HTERT RPE-1 (cell line): ENCODE results near the gene MICAL3.

Experiments used
- in situ Hi-C: fragments of 300-500 bp; cut with MboI; formaldehyde crosslinking; loops from 4 replicates; pipeline ENCODE4 v1.14.3; 2020; ENCODE audit warnings: low sequenced_read_pairs

The MICAL3 gene

DNA sequence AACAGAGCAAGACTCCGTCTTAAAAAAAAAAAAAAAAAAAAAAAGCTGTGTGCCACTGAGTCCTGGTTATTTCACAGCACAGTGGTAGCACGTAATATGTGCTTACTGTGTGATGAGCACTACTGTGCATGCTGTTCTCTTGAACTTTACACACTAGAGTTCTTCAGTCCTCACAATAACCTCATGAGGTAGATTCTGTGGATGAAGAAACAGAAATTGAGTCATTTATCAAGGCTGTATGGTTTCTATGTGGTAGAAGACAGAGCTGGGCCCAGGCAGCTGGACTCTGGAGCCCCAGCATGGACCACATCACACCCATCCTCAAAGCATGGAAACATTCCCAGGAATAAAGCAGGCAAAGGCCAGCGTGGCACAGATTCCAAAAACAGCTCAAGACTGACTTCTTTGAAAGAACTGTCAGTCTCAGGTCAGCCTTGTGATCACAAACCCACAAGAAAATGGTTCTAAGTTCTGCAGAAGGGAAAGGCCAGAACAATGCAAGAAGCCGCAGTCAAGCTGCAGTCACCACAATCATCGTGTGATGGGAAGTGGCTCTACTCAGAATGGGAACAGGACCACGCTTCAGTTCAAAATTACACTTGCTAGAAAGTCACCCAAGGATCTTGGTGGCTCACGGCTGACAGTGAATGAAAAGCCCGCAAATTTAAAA is 49.5 kb downstream of the MICAL3 start:
- in situ Hi-C loops, result no loop called here

DNA sequence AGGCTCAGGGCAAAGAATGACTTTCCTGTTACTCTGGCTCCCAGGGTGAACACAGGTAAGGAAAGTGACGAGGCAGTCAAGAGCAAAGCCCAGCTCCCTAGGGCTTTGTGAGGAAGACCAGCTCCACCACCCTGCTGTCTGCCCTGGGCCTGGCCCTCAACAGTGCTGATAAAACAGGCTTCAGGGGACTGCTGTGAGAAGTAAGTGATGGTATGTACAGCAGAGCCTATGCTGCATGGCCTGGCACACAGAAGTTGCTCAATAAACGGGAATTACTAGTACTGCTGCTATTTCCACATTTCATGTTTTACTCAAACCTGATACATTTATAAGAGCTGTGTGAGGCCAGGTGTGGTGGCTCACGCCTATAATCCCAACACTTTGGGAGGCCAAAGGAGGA is 50.3 kb downstream of the MICAL3 start:
- in situ Hi-C loops, result no loop called here

DNA sequence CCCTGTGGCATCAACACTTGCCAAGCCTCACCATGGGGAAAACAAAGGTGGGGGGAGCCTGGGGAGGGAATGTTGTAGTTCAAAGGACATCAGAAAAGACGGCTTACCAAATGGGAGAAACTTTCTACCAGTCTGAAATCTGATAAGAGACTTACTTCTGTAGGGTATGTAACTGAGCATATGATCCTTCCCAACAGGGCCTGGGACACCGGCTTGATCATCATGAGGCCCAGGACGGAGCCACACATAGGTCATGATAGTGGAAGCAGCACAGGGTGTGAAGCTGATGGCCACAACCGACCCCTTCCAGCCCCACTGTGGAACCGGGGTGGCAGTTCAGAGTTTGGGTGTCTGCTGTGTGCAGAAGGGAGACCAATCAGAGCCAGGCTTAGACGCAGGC is 51.1 kb downstream of the MICAL3 start:
- in situ Hi-C loops, result no loop called here

DNA sequence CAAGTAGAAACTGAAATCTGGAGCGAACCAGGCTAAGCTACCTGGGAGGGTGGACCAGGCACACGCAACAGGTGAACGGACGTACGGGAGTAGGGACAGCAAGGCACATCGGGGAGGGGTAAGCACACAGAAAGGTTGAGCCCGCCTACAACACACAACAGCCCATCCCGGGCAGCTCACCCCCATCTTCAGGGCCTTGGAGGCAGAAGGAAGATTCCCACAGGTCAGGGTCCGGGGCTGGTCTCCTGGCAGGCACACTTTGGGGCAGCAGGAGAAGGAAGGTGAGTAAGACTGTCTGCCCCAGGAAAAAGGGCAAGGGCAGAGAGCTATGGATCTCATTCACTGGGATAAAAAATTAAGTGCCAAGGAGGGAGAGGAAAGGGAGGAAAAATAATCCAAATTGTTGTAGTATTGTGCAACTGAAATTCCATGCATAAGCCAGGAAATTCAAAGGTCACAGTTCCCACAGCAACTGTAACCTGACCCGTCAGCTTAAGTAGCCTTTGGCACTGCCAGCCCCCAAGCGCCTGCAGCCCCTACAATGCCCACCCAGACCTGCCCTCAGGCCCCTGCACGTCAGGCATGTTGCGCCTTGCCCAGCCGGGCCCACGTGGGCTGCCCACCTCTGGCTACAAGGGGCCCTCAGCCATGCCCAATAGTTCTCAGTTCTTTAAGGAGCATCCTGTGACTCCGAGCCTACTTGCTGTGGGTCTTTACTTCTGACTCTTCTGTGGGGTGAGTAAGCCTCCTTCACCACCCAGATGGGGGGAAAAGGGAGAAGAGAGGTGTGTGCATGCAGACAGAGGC is 51.8 kb downstream of the MICAL3 start:
- in situ Hi-C loops, result no loop called here

DNA sequence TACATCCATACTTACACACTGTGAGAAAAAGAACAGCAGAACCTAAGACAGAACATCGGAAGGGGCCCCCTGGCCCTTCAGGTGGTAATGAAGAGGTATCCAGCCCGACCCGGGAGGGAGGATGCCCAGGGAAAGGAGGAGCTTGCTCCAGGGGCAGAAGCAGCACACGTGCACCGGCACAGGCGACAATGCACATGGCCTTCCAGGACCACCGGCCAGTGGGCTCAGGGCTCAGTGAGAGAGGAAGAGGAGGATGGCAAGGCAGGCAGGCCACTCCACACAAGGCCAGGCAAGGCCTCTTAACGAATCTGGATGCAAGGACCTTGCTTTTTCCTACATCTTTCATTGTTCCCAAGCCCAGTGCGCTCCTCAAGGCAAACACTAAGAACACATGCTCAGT is 52.6 kb downstream of the MICAL3 start:
- in situ Hi-C loops, result no loop called here

DNA sequence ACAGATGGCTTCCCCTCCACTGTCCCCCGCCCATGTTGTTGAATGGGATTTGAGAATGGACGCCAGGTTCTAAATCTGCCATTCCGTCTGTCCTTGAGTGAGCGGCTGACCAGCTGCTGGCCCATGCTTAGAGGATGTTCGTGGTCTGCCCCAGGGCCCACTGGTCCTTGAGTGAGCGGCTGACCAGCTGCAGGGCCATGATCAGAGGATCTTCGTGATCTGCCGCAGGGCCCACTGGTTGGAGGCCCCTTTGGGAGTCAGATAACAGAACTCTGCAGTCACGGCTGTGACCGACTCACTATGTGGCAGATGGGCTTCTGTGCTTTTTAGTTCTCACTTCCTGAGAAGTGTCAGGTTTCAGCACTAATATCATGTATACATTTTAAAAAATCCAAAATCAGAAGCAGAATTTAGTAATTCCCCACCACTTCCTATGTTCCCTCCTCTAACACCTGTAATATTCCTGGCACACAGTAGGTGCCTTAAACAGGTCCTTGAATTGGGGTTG is 54.1 kb downstream of the MICAL3 start:
- in situ Hi-C loops, result no loop called here

DNA sequence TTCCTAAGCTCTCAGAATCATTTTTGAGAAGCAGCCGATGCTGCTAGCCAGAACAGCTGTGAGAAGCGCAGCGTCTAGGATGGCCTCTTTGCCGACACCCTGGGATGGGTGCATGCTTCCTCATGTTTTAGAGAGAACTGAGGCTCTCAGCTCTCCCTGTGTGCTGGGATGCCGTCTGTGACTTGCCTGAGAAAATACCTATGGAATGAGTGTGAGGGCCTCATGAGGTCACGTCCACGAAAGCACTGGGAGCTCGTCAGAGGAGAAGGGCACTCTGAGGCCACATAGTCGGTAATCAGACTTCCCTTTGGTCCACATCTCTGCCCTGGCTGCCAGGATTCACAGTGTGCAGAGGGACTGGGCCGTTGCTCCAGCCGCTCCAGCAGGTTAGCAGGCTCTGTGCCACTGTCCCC is 54.7 kb downstream of the MICAL3 start:
- in situ Hi-C loops, result no loop called here

DNA sequence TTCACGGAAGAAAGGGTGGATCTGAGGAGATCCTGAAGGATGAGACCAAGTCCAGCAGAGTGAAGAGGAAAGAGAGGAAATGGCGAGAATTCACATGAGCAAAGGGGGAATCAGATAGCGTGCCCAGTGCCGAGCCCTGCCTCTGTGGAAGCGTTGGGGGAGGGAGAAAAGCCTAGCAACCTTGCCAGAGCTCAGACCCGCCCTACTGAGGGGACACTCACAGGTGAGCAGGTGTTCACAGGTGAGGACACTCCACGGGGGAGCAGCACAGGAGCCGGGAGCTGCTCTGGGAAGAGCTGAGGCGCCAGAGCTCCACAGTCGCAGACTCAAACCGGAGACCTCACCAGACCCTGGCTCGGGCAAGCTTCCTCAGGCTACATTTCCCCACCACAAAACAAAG is 56.2 kb downstream of the MICAL3 start:
- in situ Hi-C loops, result no loop called here

DNA sequence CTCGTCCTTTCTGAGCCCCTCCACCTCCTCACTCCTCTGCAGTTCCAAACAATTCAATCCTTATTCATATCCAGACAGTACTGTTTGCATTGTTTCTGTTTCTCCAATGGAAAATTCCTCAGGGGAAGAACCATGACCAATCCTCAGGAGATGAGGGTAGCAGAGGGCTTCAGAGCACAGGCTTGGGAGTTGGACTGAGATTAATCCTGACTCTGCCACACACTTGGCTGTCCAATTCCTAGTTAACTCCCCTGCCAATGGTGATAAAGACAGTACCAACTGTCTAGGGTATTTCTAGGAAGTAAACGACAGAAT is 58.0 kb downstream of the MICAL3 start:
- in situ Hi-C loops, result no loop called here

DNA sequence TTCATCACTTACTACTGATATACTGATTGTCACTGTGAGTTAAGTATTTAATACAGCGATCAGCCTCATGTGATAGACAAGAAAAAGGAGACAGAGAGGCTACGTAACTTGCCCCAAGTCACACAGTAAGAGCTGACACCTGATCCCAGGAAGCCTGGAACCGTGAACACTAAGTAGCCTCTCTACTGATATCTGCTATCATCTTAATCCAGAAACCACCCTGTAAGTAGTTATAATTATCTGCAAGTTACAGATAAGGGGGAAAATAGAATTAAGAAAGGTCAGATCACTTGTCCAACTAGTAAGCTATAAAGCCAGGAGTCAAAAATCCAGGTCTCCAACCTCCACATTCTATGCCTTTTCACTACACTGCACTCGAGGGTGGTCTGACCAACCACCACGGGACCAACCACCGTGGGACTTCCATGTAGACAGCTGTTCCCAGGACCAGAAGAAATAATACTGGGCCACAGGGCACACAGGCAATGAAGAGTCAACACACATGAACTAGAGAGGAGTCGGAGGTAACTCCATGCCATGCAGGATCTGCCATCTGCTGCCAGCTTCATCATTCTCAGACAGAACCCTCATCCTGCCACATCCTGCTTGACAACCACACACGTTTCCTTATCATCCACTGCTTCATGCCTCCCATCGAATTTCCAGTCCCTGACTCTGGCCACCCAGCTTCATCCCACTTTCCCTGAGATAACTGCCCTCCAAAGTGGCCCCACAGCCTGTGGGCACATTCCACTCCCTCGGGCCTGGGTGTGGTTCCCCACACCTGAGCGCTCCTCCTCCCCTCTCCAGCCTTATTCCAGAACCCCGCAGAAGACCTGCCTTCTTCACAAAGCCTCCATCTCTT is 58.6 kb downstream of the MICAL3 start:
- in situ Hi-C loops, result no loop called here

DNA sequence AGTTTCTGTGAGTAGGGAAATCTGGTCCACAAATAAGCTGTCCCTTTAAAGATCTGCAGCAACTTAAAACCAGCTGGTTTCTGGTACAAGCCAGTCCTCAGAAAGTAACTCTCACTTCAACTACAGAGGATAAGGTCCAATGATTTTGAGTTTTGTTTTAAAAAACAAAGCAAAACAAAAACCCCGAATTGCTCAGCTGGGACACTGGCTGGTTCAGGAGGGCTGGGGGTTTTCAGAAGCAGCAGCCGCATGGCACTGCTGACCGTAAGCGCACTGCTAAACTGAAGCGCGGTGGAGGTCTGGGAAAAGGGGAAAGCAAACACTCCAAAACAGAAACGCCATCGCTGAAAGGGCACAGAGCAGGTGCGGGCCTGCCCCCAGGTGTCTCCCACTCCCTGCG is 59.7 kb downstream of the MICAL3 start:
- in situ Hi-C loops, result no loop called here

DNA sequence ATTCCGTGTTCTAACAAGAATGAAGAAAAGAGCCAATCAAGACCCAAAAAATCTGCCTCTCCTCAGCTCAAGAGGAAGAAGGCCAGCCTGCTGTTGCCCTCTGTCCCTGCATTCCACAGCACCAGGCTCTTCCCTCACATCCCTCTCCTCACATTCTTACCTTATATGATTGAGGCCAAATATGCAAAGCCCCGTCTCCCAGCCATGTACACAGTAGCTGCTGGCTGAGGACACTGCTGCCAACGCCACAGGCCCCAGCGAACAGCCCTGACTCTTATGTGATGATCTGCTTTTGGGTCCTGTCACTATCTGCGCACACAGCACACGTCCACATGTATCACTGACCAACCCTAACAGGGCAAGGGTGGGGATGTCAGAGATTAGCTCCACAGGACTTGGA is 60.2 kb downstream of the MICAL3 start:
- in situ Hi-C loops, result no loop called here

DNA sequence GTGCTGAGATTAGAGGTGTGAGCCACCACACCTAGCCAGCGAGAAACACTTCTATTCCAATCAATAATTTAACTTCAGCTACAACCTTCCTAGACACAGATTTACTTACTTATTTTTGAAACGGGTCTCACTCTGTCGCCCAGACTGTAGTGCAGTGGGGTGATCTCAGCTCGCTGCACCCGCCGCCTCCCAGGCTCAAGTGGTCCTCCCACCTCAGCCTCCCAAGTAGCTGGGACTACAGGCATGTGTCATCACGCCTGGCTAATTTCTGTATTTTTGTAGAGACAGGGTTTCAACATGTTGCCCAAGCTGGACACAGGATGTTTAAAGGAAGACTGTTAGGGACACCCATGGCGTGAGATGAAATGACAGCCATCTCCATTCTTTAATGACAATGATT is 61.3 kb downstream of the MICAL3 start:
- in situ Hi-C loops, result no loop called here

DNA sequence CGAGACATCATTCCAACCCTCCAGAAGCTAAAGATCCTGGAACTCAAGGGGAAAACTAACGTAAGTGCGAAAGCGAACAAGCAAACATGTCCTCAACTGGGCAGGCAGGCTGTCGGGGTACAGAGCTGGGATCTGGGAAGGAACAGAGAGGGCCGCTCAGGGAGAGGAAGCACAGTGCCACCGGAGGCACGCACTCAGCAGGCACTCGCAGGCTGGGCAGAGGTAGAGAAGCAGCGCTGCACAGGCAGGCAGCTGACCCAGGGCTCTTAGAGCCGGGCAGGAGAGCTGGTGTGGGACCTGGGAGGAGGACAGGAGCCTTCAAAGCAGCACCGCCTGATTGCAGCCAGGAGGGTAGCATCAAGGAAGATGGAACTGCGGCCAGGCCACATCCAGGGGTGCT is 62.2 kb downstream of the MICAL3 start:
- in situ Hi-C loops, result no loop called here

DNA sequence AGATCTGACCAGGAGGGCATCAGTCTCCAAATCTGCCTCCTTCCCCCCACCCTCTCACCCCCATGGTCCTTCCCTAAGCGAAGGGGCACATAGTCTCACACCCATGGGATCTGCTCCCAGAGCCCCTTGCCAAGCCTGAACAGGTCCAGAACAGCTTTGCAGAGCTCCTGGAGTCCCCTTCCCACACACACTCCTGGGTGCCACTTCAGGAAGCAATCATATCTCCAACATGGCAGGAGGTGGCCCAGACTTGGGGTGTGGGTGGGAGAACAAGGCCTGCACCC is 63.0 kb downstream of the MICAL3 start:
- in situ Hi-C loops, result no loop called here

DNA sequence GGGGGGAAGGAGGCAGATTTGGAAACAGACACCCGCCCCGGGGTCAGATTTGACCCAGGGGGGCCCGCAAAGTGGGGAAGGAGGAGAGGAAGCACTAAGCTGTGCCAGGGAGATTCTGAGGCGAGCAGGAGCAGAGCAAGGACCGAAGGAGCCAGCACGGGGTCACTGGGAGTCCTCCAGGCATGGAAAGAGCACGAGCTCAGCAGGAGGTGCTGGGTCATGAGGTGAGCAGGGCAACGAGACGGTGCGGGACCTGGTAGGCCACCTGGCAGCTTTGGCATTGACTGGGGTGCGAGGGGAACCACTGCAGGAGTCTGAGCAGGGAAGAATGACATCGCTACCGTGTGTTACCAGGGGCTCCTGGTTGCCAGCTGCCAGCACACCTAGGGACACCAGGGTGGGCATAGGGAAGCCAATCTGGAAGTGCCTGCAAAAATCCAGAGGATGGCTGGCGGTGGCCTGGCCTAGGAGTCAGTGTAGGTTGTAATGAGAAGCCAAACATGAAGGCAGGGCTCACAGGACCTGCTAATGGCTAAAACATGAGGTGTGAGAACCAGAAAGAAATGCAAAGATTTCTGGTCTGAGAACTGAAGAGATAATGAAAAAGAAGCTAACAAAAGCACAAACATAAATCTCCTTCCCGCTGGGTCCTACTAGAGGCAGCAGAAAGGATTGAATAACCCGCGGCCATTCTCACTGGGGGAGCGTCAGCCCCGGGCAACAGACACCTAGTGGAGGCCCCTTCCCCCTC is 63.5 kb downstream of the MICAL3 start:
- in situ Hi-C loops, result no loop called here

DNA sequence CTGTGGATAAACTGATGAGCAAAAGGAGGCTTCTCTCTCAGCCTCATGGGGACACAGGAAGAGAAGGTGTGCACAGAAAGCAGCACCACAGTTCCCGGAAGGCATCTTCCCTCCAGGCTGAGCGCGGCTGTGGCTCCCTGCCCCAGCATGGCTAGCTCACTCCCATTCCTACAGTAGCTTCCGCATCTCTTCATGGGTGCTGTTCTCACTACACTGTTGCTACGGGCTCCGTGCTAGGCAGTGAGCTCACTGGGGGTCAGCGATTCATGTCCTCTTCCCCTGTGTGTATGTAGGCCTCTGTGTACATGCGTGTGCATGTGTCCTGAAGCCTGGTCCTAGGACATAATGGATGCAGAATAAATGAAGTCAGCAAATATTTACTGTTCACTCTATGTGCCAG is 64.3 kb downstream of the MICAL3 start:
- in situ Hi-C loops, result no loop called here

DNA sequence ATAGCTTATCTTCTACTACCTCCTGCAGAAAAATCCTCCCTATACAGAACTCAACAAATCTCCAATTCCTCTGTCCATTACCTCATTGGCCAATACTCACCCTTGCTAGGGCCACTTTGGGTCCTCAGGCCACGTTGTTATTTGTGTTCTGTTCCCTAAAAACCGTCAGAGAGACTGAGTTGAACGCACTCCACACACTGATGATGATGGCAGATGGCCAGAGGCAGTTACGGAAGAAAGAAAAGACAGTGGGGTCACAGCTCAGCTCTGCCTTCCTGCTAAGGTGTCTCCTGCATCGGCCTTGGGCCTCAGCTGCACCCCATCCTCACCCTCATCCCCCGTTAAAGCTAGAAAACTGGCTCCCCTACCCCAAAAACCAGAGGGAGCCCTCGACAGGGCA is 66.2 kb downstream of the MICAL3 start:
- in situ Hi-C loops, result no loop called here

DNA sequence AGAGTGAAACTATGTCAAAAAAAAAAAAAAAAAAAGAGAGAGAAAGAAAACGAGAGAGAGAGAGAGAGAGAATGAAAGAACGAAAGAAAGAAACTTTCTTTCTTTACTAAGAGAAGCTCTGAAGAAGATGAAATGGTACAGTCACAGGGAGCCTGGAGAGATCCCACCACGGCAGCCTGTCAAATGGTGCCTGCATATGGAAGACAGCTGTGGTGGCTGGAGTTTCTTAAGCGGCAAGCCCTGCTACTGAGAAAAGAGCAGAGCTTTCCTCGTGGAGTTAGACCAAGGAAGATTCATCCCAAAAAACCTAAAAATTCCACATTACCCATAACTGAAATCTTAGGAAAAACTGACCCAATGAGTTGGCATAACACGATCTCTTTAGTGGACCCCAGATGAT is 66.7 kb downstream of the MICAL3 start:
- in situ Hi-C loops, result no loop called here

DNA sequence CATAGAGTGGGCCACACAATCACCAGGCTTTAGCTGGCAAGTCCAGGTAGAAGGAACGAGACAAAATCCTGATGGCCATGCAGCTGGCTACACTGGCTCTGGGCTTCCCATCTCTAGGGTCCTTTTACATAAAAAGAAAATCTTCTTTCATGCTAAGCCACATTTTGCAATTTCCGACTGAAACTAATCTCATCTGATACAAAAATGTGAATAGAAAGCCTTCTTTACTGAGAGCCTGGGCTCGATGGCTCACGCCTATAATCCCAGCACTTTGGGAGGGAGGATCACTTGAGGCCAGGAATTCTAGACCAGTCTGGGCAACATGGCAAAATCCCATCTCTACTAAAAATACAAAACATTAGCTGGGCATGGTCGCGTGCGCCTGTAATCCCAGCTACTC is 67.2 kb downstream of the MICAL3 start:
- in situ Hi-C loops, result no loop called here

DNA sequence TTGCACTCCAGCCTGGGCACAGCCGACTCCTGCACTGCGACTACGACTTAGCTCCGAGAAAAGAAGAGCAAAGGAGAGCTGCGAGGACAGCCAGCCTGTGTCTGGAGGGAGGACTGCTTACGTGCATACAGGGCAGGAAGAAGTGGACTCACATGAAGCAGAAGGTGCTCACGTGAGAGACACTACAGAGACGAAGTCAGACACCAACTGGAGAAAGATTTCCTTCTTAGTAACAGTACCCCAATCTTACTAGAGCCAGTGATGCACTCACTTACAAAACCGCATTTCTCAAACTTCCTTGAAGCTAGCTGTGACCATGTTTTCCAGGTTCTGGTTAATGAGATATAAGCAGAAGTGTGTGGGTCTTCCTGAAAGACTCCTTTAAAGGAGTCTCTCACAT is 67.7 kb downstream of the MICAL3 start:
- in situ Hi-C loops, result no loop called here
